OCI-LY3 (cell line): ENCODE results near the gene B3GALT5.

Source experiments
- H2AFZ ChIP-seq: fragments of 200-600, 300-600 bp; shearing (Covaris generic); 2 replicates; pipeline ENCODE4 v1.6.0; 2014; ENCODE audit warnings: antibody characterized with exemption, low read depth, low read length
- H3K27ac ChIP-seq: fragments of 200-600, 300-600 bp; sonication (generic); 2 replicates; pipeline ENCODE4 v1.5.1; 2014; ENCODE audit warnings: mild to moderate bottlenecking, low read length, moderate library complexity, mixed read lengths
- H3K27me3 ChIP-seq: fragments of 200-600, 300-600 bp; sonication (generic); 2 replicates; pipeline ENCODE4 v1.6.1; 2014; ENCODE audit warnings: low read depth, low read length, mixed read lengths
- H3K36me3 ChIP-seq: fragments of 200-600, 300-600 bp; sonication (generic); replicated peaks from 2 replicates; pipeline ENCODE3; 2014; ENCODE audit warnings: low read depth, low read length, mixed read lengths
- H3K4me1 ChIP-seq: fragments of 300-600, 200-600 bp; sonication (generic); 2 replicates; pipeline ENCODE4 v1.6.1; 2014; ENCODE audit warnings: low read length, mixed read lengths
- H3K4me2 ChIP-seq: fragments of 200-600, 300-600 bp; sonication (generic); 2 replicates; pipeline ENCODE4 v1.6.1; 2014; ENCODE audit warnings: low read length, mixed read lengths
- H3K4me3 ChIP-seq: fragments of 300-600, 200-600 bp; sonication (generic); 2 replicates; pipeline ENCODE4 v1.5.1; 2014; ENCODE audit warnings: antibody characterized with exemption, mild to moderate bottlenecking, low read length, moderate library complexity
- H3K79me2 ChIP-seq: fragments of 300-600, 200-600 bp; shearing (Covaris generic); 2 replicates; pipeline ENCODE4 v1.6.1; 2014; ENCODE audit warnings: mild to moderate bottlenecking, low read length, mixed read lengths
- H3K9ac ChIP-seq: fragments of 300-600, 200-600 bp; shearing (Covaris generic); 2 replicates; pipeline ENCODE4 v1.6.0; 2014; ENCODE audit warnings: mild to moderate bottlenecking, low read length, moderate library complexity
- H3K9me3 ChIP-seq: fragments of 200-600, 300-600 bp; shearing (Covaris generic); 2 replicates; pipeline ENCODE4 v1.6.1; 2014; ENCODE audit warnings: low read length, mixed read lengths; ENCODE audit not compliant: insufficient read depth
- H4K20me1 ChIP-seq: fragments of 200-600, 300-600 bp; sonication (generic); 2 replicates; pipeline ENCODE4 v1.6.1; 2016; ENCODE audit warnings: low read length, mixed read lengths; ENCODE audit not compliant: insufficient read depth
- EZH2phosphoT487 ChIP-seq: fragments of 200-600 bp; shearing (Covaris generic); IDR thresholded peaks from 2 replicates; pipeline ENCODE4 v1.6.1; 2018; ENCODE audit warnings: antibody characterized with exemption, mixed run types, low read depth
- TF ChIP-seq, protein P1 (sequence below): fragments of 200-600, 300-600 bp; sonication (generic); IDR thresholded peaks from 2 replicates; pipeline ENCODE4 v1.5.1; 2014; ENCODE audit warnings: antibody characterized with exemption, low read length, low read depth

Gene B3GALT5

GRCh38 chr21:39690454-39690853 is 77.7 kb downstream of the B3GALT5 start:
- Histone ChIP-seq H3K27me3 (no peaks in the 10 kb centered on the region), H2AFZ (no peak overlapping the region), H3K79me2 (no peaks in the 10 kb centered on the region), H3K27ac (no peak overlapping the region), H3K36me3 (no peaks in the 10 kb centered on the region), H3K4me3 (no peak overlapping the region), H3K9ac (no peak overlapping the region), H3K9me3 (no peaks in the 10 kb centered on the region), H4K20me1 (no peaks in the 10 kb centered on the region), H3K4me1 (no peaks in the 10 kb centered on the region), H3K4me2 (no peak overlapping the region)
- TF ChIP-seq, protein P1, sequence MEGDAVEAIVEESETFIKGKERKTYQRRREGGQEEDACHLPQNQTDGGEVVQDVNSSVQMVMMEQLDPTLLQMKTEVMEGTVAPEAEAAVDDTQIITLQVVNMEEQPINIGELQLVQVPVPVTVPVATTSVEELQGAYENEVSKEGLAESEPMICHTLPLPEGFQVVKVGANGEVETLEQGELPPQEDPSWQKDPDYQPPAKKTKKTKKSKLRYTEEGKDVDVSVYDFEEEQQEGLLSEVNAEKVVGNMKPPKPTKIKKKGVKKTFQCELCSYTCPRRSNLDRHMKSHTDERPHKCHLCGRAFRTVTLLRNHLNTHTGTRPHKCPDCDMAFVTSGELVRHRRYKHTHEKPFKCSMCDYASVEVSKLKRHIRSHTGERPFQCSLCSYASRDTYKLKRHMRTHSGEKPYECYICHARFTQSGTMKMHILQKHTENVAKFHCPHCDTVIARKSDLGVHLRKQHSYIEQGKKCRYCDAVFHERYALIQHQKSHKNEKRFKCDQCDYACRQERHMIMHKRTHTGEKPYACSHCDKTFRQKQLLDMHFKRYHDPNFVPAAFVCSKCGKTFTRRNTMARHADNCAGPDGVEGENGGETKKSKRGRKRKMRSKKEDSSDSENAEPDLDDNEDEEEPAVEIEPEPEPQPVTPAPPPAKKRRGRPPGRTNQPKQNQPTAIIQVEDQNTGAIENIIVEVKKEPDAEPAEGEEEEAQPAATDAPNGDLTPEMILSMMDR: no peak
- TF ChIP-seq EZH2phosphoT487: no peak

- Histone ChIP-seq H3K4me3 (no peak overlapping the region), H3K36me3 (no peaks in the 10 kb centered on the region), H3K27me3 (no peaks in the 10 kb centered on the region), H2AFZ (no peak overlapping the region), H4K20me1 (no peaks in the 10 kb centered on the region), H3K4me1 (no peaks in the 10 kb centered on the region), H3K79me2 (no peaks in the 10 kb centered on the region), H3K4me2 (no peak overlapping the region), H3K9me3 (no peaks in the 10 kb centered on the region), H3K9ac (no peak overlapping the region), H3K27ac (no peak overlapping the region)
- no peak for TF ChIP-seq EZH2phosphoT487
- TF ChIP-seq, protein P1: no peak
Observed at GRCh38 chr21:39694750-39695149, 82.0 kb downstream of the B3GALT5 start.

DNA sequence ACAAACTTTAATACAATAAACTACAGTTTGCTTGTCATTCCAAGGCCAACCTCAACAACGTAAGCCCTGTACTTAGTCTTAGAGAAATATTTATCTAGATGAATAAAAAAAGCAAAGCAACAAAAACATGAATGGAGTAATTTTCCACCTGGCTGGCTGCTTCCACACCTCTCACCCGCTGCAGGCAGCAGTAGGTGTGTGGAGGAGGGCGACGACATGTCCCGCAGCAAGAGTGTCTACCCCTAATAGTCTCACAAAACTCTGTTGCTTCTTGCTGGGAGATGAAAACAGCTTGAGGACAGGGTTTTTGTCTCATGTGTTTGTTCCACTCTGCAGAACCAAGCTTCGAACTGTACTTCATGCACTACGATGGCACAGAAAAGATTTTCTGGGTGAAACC is 83.5 kb downstream of the B3GALT5 start:
- no peak overlapping the region for H3K4me3 ChIP-seq
- no peaks in the 10 kb centered on the region for H3K4me1 ChIP-seq
- no peaks in the 10 kb centered on the region for H3K27me3 ChIP-seq
- TF ChIP-seq, protein P1: no peak
- no peak for TF ChIP-seq EZH2phosphoT487
- no peaks in the 10 kb centered on the region for H4K20me1 ChIP-seq
- H3K36me3 ChIP-seq: no peaks in the 10 kb centered on the region
- no peak overlapping the region for H3K27ac ChIP-seq
- H2AFZ ChIP-seq: no peak overlapping the region
- H3K79me2 ChIP-seq: no peaks in the 10 kb centered on the region
- no peak overlapping the region for H3K9ac ChIP-seq
- H3K4me2 ChIP-seq: no peak overlapping the region
- H3K9me3 ChIP-seq: no peaks in the 10 kb centered on the region

DNA sequence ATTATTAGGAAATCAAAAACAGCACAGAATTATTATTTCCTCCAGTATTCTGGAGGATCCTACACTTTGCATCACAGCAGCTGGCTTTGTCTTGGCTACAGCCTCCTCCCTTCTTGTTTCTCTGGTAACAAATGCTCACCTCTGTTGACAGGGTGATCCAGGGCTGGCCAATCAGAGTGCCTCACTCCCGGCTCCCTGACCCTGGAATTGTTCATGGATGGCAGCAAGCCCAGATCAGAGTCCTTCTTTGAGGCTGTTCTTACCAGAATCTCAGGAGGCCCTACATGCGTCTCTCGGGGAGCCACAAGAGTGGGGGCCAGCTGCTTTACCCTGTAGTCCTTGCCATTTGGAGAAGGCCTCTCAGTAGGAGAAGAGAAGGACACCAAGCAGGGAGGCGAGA is 83.9 kb downstream of the B3GALT5 start:
- H2AFZ ChIP-seq: no peak overlapping the region

More for the DNA sequence above, 83.9 kb downstream of the B3GALT5 start:
- Histone ChIP-seq H3K4me2 (no peak overlapping the region), H3K4me3 (no peak overlapping the region), H3K9ac (no peak overlapping the region), H3K4me1 (no peaks in the 10 kb centered on the region), H3K27ac (no peak overlapping the region), H4K20me1 (no peaks in the 10 kb centered on the region), H3K36me3 (no peaks in the 10 kb centered on the region), H3K27me3 (no peaks in the 10 kb centered on the region), H3K9me3 (no peaks in the 10 kb centered on the region), H3K79me2 (no peaks in the 10 kb centered on the region)
- no peak for TF ChIP-seq EZH2phosphoT487
- TF ChIP-seq, protein P1: no peak
